ENCODE measurements around the gene KLB. TPM values are rescaled to one million over a fixed set of nuclear protein-coding genes. Genes with fewer than 3 reads are reported as not detected.

The KLB gene
- total RNA-seq, 1 experiment from 2014 or later: not detected

GRCh38 chr4:39362827-39363226 lies 43.9 kb upstream of the KLB start:
- Histone ChIP-seq H3K9me3 (ENCODE audit: control insufficient read depth in 1 of 2, insufficient read depth in 1 of 2, low read depth in 1 of 2, low read length in 2 of 2) (no peaks in the 10 kb centered on the region), H4K20me1 (ENCODE audit: insufficient read depth) (0 out of 2 replicates have a peak, but pooled peaks cover 2% of the 10 kb centered on the region), H3K4me1 (ENCODE audit: control insufficient read depth in 1 of 2, insufficient read depth in 2 of 2, low read length in 2 of 2) (peaks cover 0 to 11% of the 10 kb centered on the region in 2 experiments; a peak in 3 of 4 replicates), H3K4me2 (ENCODE audit: low read length) (no peak overlapping the region), H2AFZ (ENCODE audit: low read depth, low read length, poor library complexity, severe bottlenecking) (no peak overlapping the region), H3K36me3 (ENCODE audit: control insufficient read depth in 1 of 2, insufficient read depth in 2 of 2, low read length in 2 of 2) (no peaks in the 10 kb centered on the region), H3K4me3 (replicated peaks in 1 of 2; ENCODE audit: low read depth in 1 of 2, low read length in 2 of 2) (no peak overlapping the region), H3K9ac (ENCODE audit: low read length) (no peak overlapping the region), H3K9me2 (ENCODE audit: insufficient read depth) (no peaks in the 10 kb centered on the region), H3K27me3 (ENCODE audit: insufficient read depth, low read length) (no peaks in the 10 kb centered on the region), H3K27ac (ENCODE audit: low read depth, low read length) (no peak overlapping the region), H3K79me2 (ENCODE audit: insufficient read depth, low read length) (peaks cover 79% of the 10 kb centered on the region)
- BruUV-seq (replicated peaks): no TSS peak
- ChIA-PET POLR2A (no interaction called here), CTCF (no interaction called here), RAD21 (ENCODE audit: low non-redundant PET in 1 of 2, low total read pairs in 2 of 2, uncharacterized antibody in 2 of 2, unreplicated experiment in 2 of 2) (no interaction called here)
- intact Hi-C loops (cut with micrococcal nuclease): no loop called here
- no peak for DNase-seq (ENCODE audit: low read depth, low spot score)
- TF ChIP-seq EZH2 (IDR thresholded peaks at IDR 0.05) (no peak), CEBPB (IDR thresholded peaks at IDR 0.05; ENCODE audit: low read depth) (no peak), ZNF274 (IDR thresholded peaks at IDR 0.05; ENCODE audit: low read depth, low read length) (no peak), SIN3A (IDR thresholded peaks at IDR 0.05; ENCODE audit: low read depth) (no peak), ELF1 (IDR thresholded peaks at IDR 0.05; ENCODE audit: borderline replicate concordance, low read depth) (no peak), FOSL1 (IDR thresholded peaks at IDR 0.05; ENCODE audit: low read depth) (no peak), POLR2A (IDR thresholded peaks at IDR 0.05; ENCODE audit: borderline replicate concordance, extremely low read depth, insufficient read depth, insufficient read length) (no peak), SP1 (IDR thresholded peaks at IDR 0.05; ENCODE audit: low read depth) (no peak), POLR2AphosphoS5 (IDR thresholded peaks at IDR 0.05; ENCODE audit: low read depth, low read length) (no peak), ZFX (IDR thresholded peaks at IDR 0.05) (no peak), SRF (IDR thresholded peaks at IDR 0.05; ENCODE audit: low read depth) (no peak), MAX (IDR thresholded peaks at IDR 0.05) (no peak), RAD21 (IDR thresholded peaks at IDR 0.05; ENCODE audit: low read depth) (no peak), JUND (IDR thresholded peaks at IDR 0.05) (no peak), REST (IDR thresholded peaks at IDR 0.05; ENCODE audit: low read depth) (no peak), EZH2phosphoT487 (IDR thresholded peaks at IDR 0.05; ENCODE audit: borderline replicate concordance) (no peak), YY1 (IDR thresholded peaks at IDR 0.05; ENCODE audit: extremely low read depth, insufficient replicate concordance, low read depth, low read length) (no peak), CBX3 (IDR thresholded peaks at IDR 0.05; ENCODE audit: low read depth) (no peak), TCF7L2 (IDR thresholded peaks at IDR 0.05; ENCODE audit: borderline replicate concordance, extremely low read depth, insufficient read depth, insufficient read length) (no peak), EGR1 (IDR thresholded peaks at IDR 0.05; ENCODE audit: low read depth) (no peak)
- ATAC-seq: no peak

Measured in HCT116 (cell line).